Fibroblast of lung (primary cell): ENCODE measurements around the gene GLRX3. TPM values are rescaled to one million over a fixed set of nuclear protein-coding genes. Genes with fewer than 3 reads are reported as not detected.
A peak's percentile ranks its signal among the peaks of the same experiment; 100 is the strongest.

Experiments used
- DNase-seq, 2 donors: peaks; one replicate each; pipeline versions ENCODE4 v3.0.0 to v3.0.0-alpha.2; 2010; ENCODE audit warnings: low read depth in 2 of 2
- H2AFZ ChIP-seq: 2 replicates; pipeline ENCODE4 v1.5.1; 2012; ENCODE audit warnings: low read length, control low read depth, inconsistent platforms
- H3K27ac ChIP-seq: 2 replicates; pipeline ENCODE4 v1.5.1; 2011; ENCODE audit warnings: low read length, control low read depth; ENCODE audit not compliant: insufficient read depth
- H3K27me3 ChIP-seq: 2 replicates; pipeline ENCODE4 v1.5.1; 2011; ENCODE audit warnings: mild to moderate bottlenecking, low read length; ENCODE audit not compliant: control insufficient read depth, insufficient read depth
- H3K36me3 ChIP-seq: 2 replicates; pipeline ENCODE4 v1.5.1; 2011; ENCODE audit warnings: low read length; ENCODE audit not compliant: control insufficient read depth, insufficient read depth
- H3K4me1 ChIP-seq: 2 replicates; pipeline ENCODE4 v1.5.1; 2011; ENCODE audit warnings: low read length; ENCODE audit not compliant: control insufficient read depth, insufficient read depth; ENCODE audit errors: extremely low read depth
- H3K4me2 ChIP-seq: 2 replicates; pipeline ENCODE4 v1.5.1; 2011; ENCODE audit warnings: low read length, control low read depth; ENCODE audit not compliant: insufficient read depth; ENCODE audit errors: extremely low read depth
- H3K4me3 ChIP-seq, 4 experiments: fragments of 200-600 bp in 1 of 4; sonication (generic) in 1 of 4; replicated peaks in 1 of 4; 2 replicates each; pipeline ENCODE4 v1.5.1; 2011 to 2016; ENCODE audit warnings: low read length in 4 of 4, low read depth in 3 of 4, mild to moderate bottlenecking in 3 of 4, control low read depth in 2 of 4, inconsistent platforms in 1 of 4, mixed read lengths in 1 of 4; ENCODE audit not compliant: insufficient read depth in 1 of 4; ENCODE audit errors: control extremely low read depth in 1 of 4
- H3K79me2 ChIP-seq: 2 replicates; pipeline ENCODE4 v1.5.1; 2012; ENCODE audit warnings: mild to moderate bottlenecking, low read length, inconsistent platforms; ENCODE audit not compliant: control insufficient read depth, insufficient read depth
- H3K9ac ChIP-seq: 2 replicates; pipeline ENCODE4 v1.5.1; 2011; ENCODE audit warnings: mild to moderate bottlenecking, low read length, control low read depth; ENCODE audit not compliant: insufficient read depth
- H3K9me3 ChIP-seq: 2 replicates; pipeline ENCODE4 v1.5.1; 2012; ENCODE audit warnings: low read depth, low read length; ENCODE audit not compliant: control insufficient read depth, insufficient read depth
- H4K20me1 ChIP-seq: 2 replicates; pipeline ENCODE4 v1.5.1; 2011; ENCODE audit warnings: low read length; ENCODE audit not compliant: control insufficient read depth, insufficient read depth; ENCODE audit errors: extremely low read depth
- CTCF ChIP-seq, 2 donors: IDR thresholded peaks in 1 of 2; conservative IDR thresholded peaks in 1 of 2; 1 replicate in 1 of 2; 2 replicates in 1 of 2; pipeline ENCODE4 v1.5.1; 2011 to 2012; ENCODE audit warnings: low read length in 2 of 2, control low read depth in 1 of 2, inconsistent platforms in 1 of 2, low read depth in 1 of 2, mild to moderate bottlenecking in 1 of 2
- EZH2 ChIP-seq: IDR thresholded peaks from 2 replicates; pipeline ENCODE4 v1.5.1; 2012; ENCODE audit warnings: low read length, control low read depth, mild to moderate bottlenecking; ENCODE audit errors: missing control alignments
- polyA plus RNA-seq, 2 donors: library from polyadenylated mRNA; depleted of rRNA in 1 of 2; stranded (reverse) in 1 of 2; unstranded in 1 of 2; fragments of >200 nt; gene quantifications; 2 replicates each; pipeline ENCODE4 v1.2.1, GENCODE V29; 2011 to 2012; ENCODE audit warnings: missing spikeins in 1 of 2
- total RNA-seq: library from RNA; depleted of rRNA; stranded (reverse); fragments of >200 nt; gene quantifications from 2 replicates; pipeline ENCODE4 v1.2.1, GENCODE V29; 2014

GLRX3 gene
- total and polyA plus RNA-seq, 2 donors (not counting 1 experiment from before 2014, with no cell fraction given): 51.7 to 95.6 TPM

GRCh38 chr10:130169136-130169859 is 33.1 kb downstream of the GLRX3 start:
- TF ChIP-seq CTCF (conservative IDR thresholded peaks at IDR 0.05 in 1 of 2, IDR thresholded peaks at IDR 0.05 in 1 of 2; ENCODE audit: low read depth in 1 of 2, low read length in 2 of 2) (no peak), EZH2 (no peak)
- H3K36me3 ChIP-seq: peaks cover 9% of the 10 kb centered on the region
- H2AFZ ChIP-seq: no peak overlapping the region
- no peaks in the 10 kb centered on the region for H4K20me1 ChIP-seq
- H3K9me3 ChIP-seq: no peaks in the 10 kb centered on the region
- no peak overlapping the region for H3K27ac ChIP-seq
- H3K4me3 ChIP-seq: no peak overlapping the region
- DNase-seq: peak; percentile 23 to 79
- H3K4me2 ChIP-seq: no peak overlapping the region
- no peaks in the 10 kb centered on the region for H3K27me3 ChIP-seq
- no peaks in the 10 kb centered on the region for H3K4me1 ChIP-seq
- H3K79me2 ChIP-seq: no peaks in the 10 kb centered on the region
- no peak overlapping the region for H3K9ac ChIP-seq

GRCh38 chr10:130171196-130171595 is 35.0 kb downstream of the GLRX3 start:
- H3K4me1 ChIP-seq: no peaks in the 10 kb centered on the region
- no peaks in the 10 kb centered on the region for H3K79me2 ChIP-seq
- no peak overlapping the region for H3K27ac ChIP-seq
- no peaks in the 10 kb centered on the region for H4K20me1 ChIP-seq
- H3K27me3 ChIP-seq: no peaks in the 10 kb centered on the region
- H3K4me2 ChIP-seq: no peak overlapping the region
- no peak for DNase-seq
- TF ChIP-seq CTCF (conservative IDR thresholded peaks at IDR 0.05 in 1 of 2, IDR thresholded peaks at IDR 0.05 in 1 of 2; ENCODE audit: low read depth in 1 of 2, low read length in 2 of 2) (no peak), EZH2 (no peak)
- no peaks in the 10 kb centered on the region for H3K9me3 ChIP-seq
- H3K9ac ChIP-seq: no peak overlapping the region
- peaks cover 9% of the 10 kb centered on the region for H3K36me3 ChIP-seq
- H3K4me3 ChIP-seq: no peak overlapping the region
- no peak overlapping the region for H2AFZ ChIP-seq

- H3K4me1 ChIP-seq: no peaks in the 10 kb centered on the region
- H3K4me2 ChIP-seq: no peak overlapping the region
- no peaks in the 10 kb centered on the region for H3K9me3 ChIP-seq
- H2AFZ ChIP-seq: no peak overlapping the region
- DNase-seq: peak; percentile 9 to 25
- no peaks in the 10 kb centered on the region for H3K27me3 ChIP-seq
- TF ChIP-seq CTCF (conservative IDR thresholded peaks at IDR 0.05 in 1 of 2, IDR thresholded peaks at IDR 0.05 in 1 of 2; ENCODE audit: low read depth in 1 of 2, low read length in 2 of 2): no peak
- no peak for TF ChIP-seq EZH2
- H3K79me2 ChIP-seq: no peaks in the 10 kb centered on the region
- no peaks in the 10 kb centered on the region for H4K20me1 ChIP-seq
- H3K4me3 ChIP-seq: no peak overlapping the region
- no peak overlapping the region for H3K9ac ChIP-seq
- H3K36me3 ChIP-seq: peaks cover 6% of the 10 kb centered on the region
- H3K27ac ChIP-seq: no peak overlapping the region
Measured at GRCh38 chr10:130174328-130174727, 38.1 kb downstream of the GLRX3 start.
